ENCODE data around the gene CLDN5. TPM values are rescaled to one million over a fixed set of nuclear protein-coding genes. Genes with fewer than 3 reads are reported as not detected.

CLDN5 gene
- total and polyA plus RNA-seq, 4 donors: 4.0 to 69.2 (median 24.1) TPM

DNA sequence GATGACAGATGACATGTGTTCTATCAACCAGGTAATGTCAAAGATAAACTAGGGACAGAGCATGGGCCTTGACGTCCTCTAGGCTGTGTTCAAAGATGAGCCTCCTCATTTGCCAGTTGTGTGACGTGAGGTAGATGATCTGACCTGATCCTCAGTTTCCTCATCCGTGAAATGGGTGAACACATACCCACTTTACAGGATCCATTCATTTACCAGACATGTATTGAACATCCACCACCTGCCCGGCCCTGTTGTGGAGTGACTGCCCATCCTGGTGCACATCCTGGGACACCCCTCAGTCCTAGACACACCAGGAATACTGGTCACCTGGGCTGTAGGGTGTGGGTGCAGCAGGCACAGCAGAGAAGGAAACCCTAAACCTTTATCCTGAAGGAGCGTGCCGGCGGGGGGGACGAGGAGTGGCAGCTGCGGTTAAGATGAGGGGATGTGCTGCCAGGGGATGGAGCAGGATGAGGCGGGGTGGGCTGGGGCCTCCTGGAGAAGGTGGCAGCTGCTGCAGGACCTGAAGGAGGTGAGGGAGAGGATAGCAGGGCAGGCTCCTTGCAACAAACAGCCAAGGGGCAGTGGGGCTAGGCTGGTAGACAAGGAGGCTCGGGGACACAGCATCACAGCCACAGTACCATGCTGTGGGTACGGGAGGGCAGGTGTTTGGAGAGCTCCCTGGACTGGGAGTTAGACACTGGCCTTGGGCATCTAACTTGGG, 8.4 kb downstream of the CLDN5 start:
- Histone ChIP-seq H3K36me3 (ENCODE audit: control insufficient read depth in 1 of 2, insufficient read depth in 2 of 2, low read length in 1 of 2) (no peaks in the 10 kb centered on the region), H3K4me3 (ENCODE audit: low read length in 2 of 2) (no peak overlapping the region), H3K27ac (ENCODE audit: low read depth in 1 of 2, low read length in 2 of 2) (no peak overlapping the region), H3K27me3 (ENCODE audit: control insufficient read depth in 1 of 2, insufficient read depth in 2 of 2, low read length in 1 of 2) (no peaks in the 10 kb centered on the region), H3K9me3 (ENCODE audit: control insufficient read depth, low read length) (peaks cover 2% of the 10 kb centered on the region), H3K4me1 (ENCODE audit: control insufficient read depth in 1 of 2, insufficient read depth in 2 of 2, low read length in 2 of 2) (no peaks in the 10 kb centered on the region)
- 96 to 97% methylated on average over 12 of the region's 12 CpGs for WGBS, 2 donors
- no peak for ATAC-seq (ENCODE audit: low FRiP score)
- intact Hi-C loops (cut with DNase I): loop anchor here in 1 of 2 donors (10.0 kb wide), 1 partner anchor 109 kb away; no protein-coding TSS in a partner anchor
- peak in 1 of 2 donors; percentile 46 for DNase-seq

DNA sequence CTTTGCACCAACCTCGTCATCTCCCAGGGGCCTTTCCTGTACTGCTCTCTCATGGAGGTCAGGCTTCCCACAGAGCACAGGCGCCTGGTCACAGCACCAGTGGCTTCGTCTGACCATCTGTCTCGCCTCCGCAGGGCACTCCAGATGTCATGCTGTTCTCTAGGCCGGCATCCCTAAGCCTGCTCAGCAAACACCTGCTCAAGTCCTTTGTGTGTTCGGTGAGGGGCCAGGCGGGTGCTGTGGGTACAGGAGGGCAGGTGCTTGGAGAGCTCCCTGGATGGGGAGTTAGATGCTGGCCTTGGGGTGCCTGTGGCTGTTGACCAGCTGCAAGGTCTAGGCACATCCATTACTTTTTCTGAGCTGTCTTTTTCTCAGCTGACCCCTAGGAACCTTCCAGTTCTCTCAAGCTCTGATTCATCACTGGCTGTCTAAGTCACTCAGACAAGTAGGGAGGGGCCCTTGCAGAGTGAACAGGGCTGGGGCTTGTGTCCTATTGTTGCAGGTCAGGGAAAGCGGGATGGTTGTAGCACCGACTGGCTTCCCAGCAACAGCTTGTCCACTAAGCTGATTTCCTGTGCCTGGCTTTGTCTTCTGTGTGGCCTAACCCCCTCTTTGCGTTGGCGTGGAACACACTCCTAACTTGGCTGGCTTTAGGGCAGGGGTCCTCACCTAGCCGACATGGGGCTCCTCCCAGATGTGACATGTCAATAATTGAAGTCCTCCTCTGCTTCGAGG, 9.2 kb downstream of the CLDN5 start:
- no peaks in the 10 kb centered on the region for H3K27me3 ChIP-seq (ENCODE audit: control insufficient read depth in 1 of 2, insufficient read depth in 2 of 2, low read length in 1 of 2)
- no peaks in the 10 kb centered on the region for H3K4me1 ChIP-seq (ENCODE audit: control insufficient read depth in 1 of 2, insufficient read depth in 2 of 2, low read length in 2 of 2)
- no peaks in the 10 kb centered on the region for H3K36me3 ChIP-seq (ENCODE audit: control insufficient read depth in 1 of 2, insufficient read depth in 2 of 2, low read length in 1 of 2)
- 94% methylated on average over 14 of the region's 14 CpGs for WGBS, 2 donors
- intact Hi-C loops (cut with DNase I): loop anchor here in 1 of 2 donors (10.0 kb wide), 1 partner anchor 110 kb away; no protein-coding TSS in a partner anchor
- H3K4me3 ChIP-seq (ENCODE audit: low read length in 2 of 2): no peak overlapping the region
- no peak for ATAC-seq (ENCODE audit: low FRiP score)
- H3K27ac ChIP-seq (ENCODE audit: low read depth in 1 of 2, low read length in 2 of 2): no peak overlapping the region
- peaks cover 2% of the 10 kb centered on the region for H3K9me3 ChIP-seq (ENCODE audit: control insufficient read depth, low read length)
- DNase-seq: no peak

DNA sequence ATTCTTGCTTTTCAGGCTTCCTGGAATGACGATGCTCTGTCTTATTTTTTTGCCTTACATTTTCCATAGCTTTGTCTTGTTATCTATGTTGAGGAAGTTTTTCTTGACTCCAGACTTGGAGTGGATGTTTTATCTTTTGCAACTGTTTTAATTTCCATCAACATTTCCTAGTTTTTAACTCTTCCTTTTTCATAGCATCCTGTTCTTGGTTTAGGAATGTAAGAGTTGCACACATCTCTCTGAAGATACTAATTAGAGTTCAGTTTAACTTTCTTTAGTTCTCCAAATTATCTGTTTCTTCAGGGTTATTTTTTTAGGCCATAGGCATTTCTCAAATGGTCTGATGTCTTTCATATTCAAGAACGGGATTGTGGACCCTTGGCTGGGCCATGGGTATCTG, 10.4 kb downstream of the CLDN5 start:
- intact Hi-C loops (cut with DNase I): loop anchor here in 1 of 2 donors (10.0 kb wide), 1 partner anchor 111 kb away; no protein-coding TSS in a partner anchor
- no peaks in the 10 kb centered on the region for H3K36me3 ChIP-seq (ENCODE audit: control insufficient read depth in 1 of 2, insufficient read depth in 2 of 2, low read length in 1 of 2)

DNA sequence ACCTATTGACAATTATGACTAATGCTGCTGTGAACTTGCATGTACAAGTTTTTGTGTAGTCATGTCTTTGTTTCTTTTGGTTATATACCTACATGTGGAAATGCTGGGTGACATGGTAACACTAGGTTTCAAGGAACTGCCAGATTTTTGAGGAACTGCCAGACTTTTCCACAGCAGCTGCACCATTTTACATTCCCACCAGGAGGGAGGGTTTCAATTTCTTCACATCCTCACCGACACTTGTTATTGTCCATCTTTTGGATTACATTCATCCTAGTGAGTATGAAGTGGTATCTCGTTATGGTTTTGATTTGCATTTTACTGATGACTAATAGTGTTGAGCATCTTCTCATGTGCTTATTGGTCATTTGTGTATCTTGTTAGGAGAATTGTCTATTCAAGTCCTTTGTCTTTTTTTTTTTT, 13.3 kb downstream of the CLDN5 start:
- Histone ChIP-seq H3K4me3 (ENCODE audit: low read length in 2 of 2) (no peak overlapping the region), H3K36me3 (ENCODE audit: control insufficient read depth in 1 of 2, insufficient read depth in 2 of 2, low read length in 1 of 2) (no peaks in the 10 kb centered on the region), H3K27me3 (ENCODE audit: control insufficient read depth in 1 of 2, insufficient read depth in 2 of 2, low read length in 1 of 2) (no peaks in the 10 kb centered on the region), H3K27ac (ENCODE audit: low read depth in 1 of 2, low read length in 2 of 2) (no peak overlapping the region), H3K4me1 (ENCODE audit: control insufficient read depth in 1 of 2, insufficient read depth in 2 of 2, low read length in 2 of 2) (no peaks in the 10 kb centered on the region), H3K9me3 (ENCODE audit: control insufficient read depth, low read length) (peaks cover 2% of the 10 kb centered on the region)
- DNase-seq: no peak
- no peak for ATAC-seq (ENCODE audit: low FRiP score)
- intact Hi-C loops (cut with DNase I): loop anchor here in 1 of 2 donors (10.0 kb wide), 1 partner anchor 114 kb away; no protein-coding TSS in a partner anchor
- 96 to 100% methylated on average over 2 of the region's 2 CpGs for WGBS, 2 donors

More for the DNA sequence above, 10.4 kb downstream of the CLDN5 start:
- Histone ChIP-seq H3K27ac (ENCODE audit: low read depth in 1 of 2, low read length in 2 of 2) (no peak overlapping the region), H3K4me1 (ENCODE audit: control insufficient read depth in 1 of 2, insufficient read depth in 2 of 2, low read length in 2 of 2) (no peaks in the 10 kb centered on the region), H3K9me3 (ENCODE audit: control insufficient read depth, low read length) (peaks cover 2% of the 10 kb centered on the region), H3K4me3 (ENCODE audit: low read length in 2 of 2) (no peak overlapping the region), H3K27me3 (ENCODE audit: control insufficient read depth in 1 of 2, insufficient read depth in 2 of 2, low read length in 1 of 2) (no peaks in the 10 kb centered on the region)
- no peak for ATAC-seq (ENCODE audit: low FRiP score)
- WGBS, 2 donors: 50 to 70% methylated on average over 2 of the region's 2 CpGs
- DNase-seq: no peak

DNA sequence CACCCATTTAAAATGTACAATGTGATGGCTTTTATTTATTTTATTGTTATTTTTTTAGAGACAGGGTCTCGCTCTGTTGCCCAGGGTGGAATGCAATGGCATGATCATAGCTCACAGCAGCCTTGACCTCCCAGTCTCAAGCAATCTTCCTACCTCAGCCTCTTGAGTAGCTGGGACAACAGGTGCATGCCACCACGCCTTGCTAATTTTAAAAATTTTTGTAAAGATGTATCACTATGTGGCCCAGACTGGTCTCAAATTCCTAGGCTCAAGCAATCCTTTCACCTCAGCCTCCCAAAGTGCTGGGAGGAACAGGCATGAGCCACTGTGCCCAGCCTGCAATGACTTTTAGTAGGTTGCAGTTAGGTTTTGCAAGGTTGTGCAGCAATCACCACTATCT, 14.3 kb downstream of the CLDN5 start:
- Histone ChIP-seq H3K27ac (ENCODE audit: low read depth in 1 of 2, low read length in 2 of 2) (no peak overlapping the region), H3K36me3 (ENCODE audit: control insufficient read depth in 1 of 2, insufficient read depth in 2 of 2, low read length in 1 of 2) (no peaks in the 10 kb centered on the region), H3K4me1 (ENCODE audit: control insufficient read depth in 1 of 2, insufficient read depth in 2 of 2, low read length in 2 of 2) (no peaks in the 10 kb centered on the region), H3K4me3 (ENCODE audit: low read length in 2 of 2) (no peak overlapping the region), H3K27me3 (ENCODE audit: control insufficient read depth in 1 of 2, insufficient read depth in 2 of 2, low read length in 1 of 2) (no peaks in the 10 kb centered on the region), H3K9me3 (ENCODE audit: control insufficient read depth, low read length) (peaks cover 2% of the 10 kb centered on the region)
- 98% methylated on average over 2 of the region's 2 CpGs for WGBS, 2 donors
- DNase-seq (no peak), ATAC-seq (ENCODE audit: low FRiP score) (no peak)
- intact Hi-C loops (cut with DNase I): loop anchor here in 1 of 2 donors (10.0 kb wide), 1 partner anchor 115 kb away; no protein-coding TSS in a partner anchor

DNA sequence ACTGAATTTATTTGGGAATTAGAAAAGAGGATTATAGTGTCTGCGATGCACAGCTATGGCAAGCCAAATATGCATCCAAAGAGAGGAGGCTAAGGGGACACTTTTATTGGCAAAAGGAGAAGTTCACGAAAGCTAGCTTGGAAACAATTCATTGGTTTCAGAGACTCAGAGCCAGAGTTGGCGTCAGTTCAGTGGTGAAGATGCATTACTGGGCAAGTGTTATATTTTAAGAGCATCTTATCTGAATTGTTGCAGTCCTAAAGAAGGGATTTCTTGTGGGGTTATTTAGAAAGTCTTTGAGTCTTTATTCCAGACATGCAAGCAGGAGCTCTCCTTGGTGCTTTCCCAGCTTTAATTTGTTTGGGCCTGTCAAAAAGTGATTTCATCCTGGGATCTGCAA, 15.0 kb downstream of the CLDN5 start:
- Histone ChIP-seq H3K4me1 (ENCODE audit: control insufficient read depth in 1 of 2, insufficient read depth in 2 of 2, low read length in 2 of 2) (no peaks in the 10 kb centered on the region), H3K36me3 (ENCODE audit: control insufficient read depth in 1 of 2, insufficient read depth in 2 of 2, low read length in 1 of 2) (no peaks in the 10 kb centered on the region), H3K4me3 (ENCODE audit: low read length in 2 of 2) (no peak overlapping the region), H3K27ac (ENCODE audit: low read depth in 1 of 2, low read length in 2 of 2) (no peak overlapping the region), H3K27me3 (ENCODE audit: control insufficient read depth in 1 of 2, insufficient read depth in 2 of 2, low read length in 1 of 2) (no peaks in the 10 kb centered on the region), H3K9me3 (ENCODE audit: control insufficient read depth, low read length) (no peaks in the 10 kb centered on the region)
- ATAC-seq (ENCODE audit: low FRiP score) (no peak), DNase-seq (no peak)
- intact Hi-C loops (cut with DNase I): no loop called here
- WGBS, 2 donors: 85 to 88% methylated on average over 3 of the region's 3 CpGs

DNA sequence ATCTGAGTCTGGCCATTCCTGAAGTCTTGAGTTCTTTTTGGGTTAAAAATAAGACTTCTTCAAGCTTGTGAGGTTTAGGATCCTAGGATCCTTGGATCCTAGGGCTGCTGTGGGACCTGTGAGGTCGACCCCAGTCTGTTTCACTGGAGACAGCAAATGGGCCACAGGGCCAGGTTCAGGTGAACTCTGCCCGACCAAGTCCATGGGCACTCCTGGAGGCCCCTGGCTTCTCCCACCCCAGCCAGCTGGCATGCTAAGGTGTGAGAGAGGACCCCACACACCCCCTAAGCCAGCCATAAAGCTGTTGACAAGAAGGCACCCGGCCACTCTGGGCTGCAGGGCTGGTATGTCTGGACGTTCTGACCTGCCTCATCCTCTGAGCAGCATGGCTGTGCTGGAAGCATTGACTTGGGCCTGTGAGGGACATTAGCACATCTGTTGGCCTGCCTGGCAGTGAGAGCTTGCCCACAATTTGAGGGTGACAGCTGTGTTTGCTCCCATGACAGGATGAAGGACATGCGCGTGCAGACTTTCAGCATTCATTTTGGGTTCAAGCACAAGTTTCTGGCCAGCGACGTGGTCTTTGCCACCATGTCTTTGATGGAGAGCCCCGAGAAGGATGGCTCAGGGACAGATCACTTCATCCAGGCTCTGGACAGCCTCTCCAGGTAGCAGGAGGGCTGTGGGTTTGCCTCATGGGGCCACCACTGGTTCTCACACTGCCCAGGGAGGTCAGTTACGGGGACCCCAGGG, 16.0 kb downstream of the CLDN5 start:
- DNase-seq (no peak), ATAC-seq (ENCODE audit: low FRiP score) (no peak)
- Histone ChIP-seq H3K4me1 (ENCODE audit: control insufficient read depth in 1 of 2, insufficient read depth in 2 of 2, low read length in 2 of 2) (no peaks in the 10 kb centered on the region), H3K36me3 (ENCODE audit: control insufficient read depth in 1 of 2, insufficient read depth in 2 of 2, low read length in 1 of 2) (no peaks in the 10 kb centered on the region), H3K9me3 (ENCODE audit: control insufficient read depth, low read length) (no peaks in the 10 kb centered on the region), H3K4me3 (ENCODE audit: low read length in 2 of 2) (no peak overlapping the region), H3K27ac (ENCODE audit: low read depth in 1 of 2, low read length in 2 of 2) (no peak overlapping the region), H3K27me3 (ENCODE audit: control insufficient read depth in 1 of 2, insufficient read depth in 2 of 2, low read length in 1 of 2) (no peaks in the 10 kb centered on the region)
- WGBS, 2 donors: 94 to 95% methylated on average over 10 of the region's 10 CpGs
- intact Hi-C loops (cut with DNase I): no loop called here

DNA sequence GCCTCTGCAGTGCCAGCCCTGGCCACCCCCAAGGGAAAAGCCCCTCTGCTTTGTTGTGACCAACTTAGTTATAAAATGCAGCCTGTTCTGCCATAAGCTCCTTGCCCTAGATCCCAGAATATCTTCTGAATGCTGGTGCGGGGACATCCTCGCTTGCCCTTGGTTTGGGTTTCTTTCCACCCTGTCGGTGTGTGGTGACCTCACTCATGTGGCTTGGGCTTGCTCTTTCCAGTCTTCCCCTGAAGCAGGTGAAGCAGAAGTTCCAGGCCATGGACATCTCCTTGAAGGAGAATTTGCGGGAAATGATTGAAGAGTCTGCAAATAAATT, 16.7 kb downstream of the CLDN5 start:
- no peak for DNase-seq
- no peak overlapping the region for H3K4me3 ChIP-seq (ENCODE audit: low read length in 2 of 2)
- no peaks in the 10 kb centered on the region for H3K36me3 ChIP-seq (ENCODE audit: control insufficient read depth in 1 of 2, insufficient read depth in 2 of 2, low read length in 1 of 2)
- no peaks in the 10 kb centered on the region for H3K9me3 ChIP-seq (ENCODE audit: control insufficient read depth, low read length)
- intact Hi-C loops (cut with DNase I): no loop called here
- WGBS, 2 donors: 95 to 96% methylated on average over 4 of the region's 4 CpGs
- H3K4me1 ChIP-seq (ENCODE audit: control insufficient read depth in 1 of 2, insufficient read depth in 2 of 2, low read length in 2 of 2): no peaks in the 10 kb centered on the region
- ATAC-seq (ENCODE audit: low FRiP score): no peak
- H3K27ac ChIP-seq (ENCODE audit: low read depth in 1 of 2, low read length in 2 of 2): no peak overlapping the region
- H3K27me3 ChIP-seq (ENCODE audit: control insufficient read depth in 1 of 2, insufficient read depth in 2 of 2, low read length in 1 of 2): no peaks in the 10 kb centered on the region
